Measurements from ENCODE around the gene TRDN.
A peak's percentile ranks its signal among the peaks of the same experiment; 100 is the strongest.
"Not testable (repeated sequence)": the region's sequence is repeated elsewhere in the genome, so short reads cannot be mapped to it uniquely, and the experiment has no call there.

TRDN gene

GRCh38 chr6:123489589-123489988 lies 147.2 kb downstream of the TRDN start:
- no peak for DNase-seq

- DNase-seq, result no peak
These were observed 155.8 kb downstream of the TRDN start for GRCh38 chr6:123480986-123481385.

GRCh38 chr6:123472025-123472702 lies 164.6 kb downstream of the TRDN start:
- not testable (repeated sequence) for DNase-seq

GRCh38 chr6:123467392-123467791 lies 169.4 kb downstream of the TRDN start:
- DNase-seq, result no peak

- DNase-seq, result no peak
These were observed 174.6 kb downstream of the TRDN start for GRCh38 chr6:123462152-123462551.

GRCh38 chr6:123458218-123458617 lies 178.5 kb downstream of the TRDN start:
- DNase-seq, result no peak

- DNase-seq, result no peak
These were observed 179.9 kb downstream of the TRDN start for GRCh38 chr6:123456836-123457235.

GRCh38 chr6:123454448-123454847 lies 182.3 kb downstream of the TRDN start:
- DNase-seq, result no peak

- not testable (repeated sequence) for DNase-seq
These were observed 183.7 kb downstream of the TRDN start for GRCh38 chr6:123453071-123453470.

- no peak for DNase-seq
These were observed 188.4 kb downstream of the TRDN start for GRCh38 chr6:123448306-123448884.

GRCh38 chr6:123447315-123447937 lies 189.3 kb downstream of the TRDN start:
- no peak for DNase-seq

GRCh38 chr6:123439371-123439770 lies 197.4 kb downstream of the TRDN start:
- DNase-seq, result no peak

GRCh38 chr6:123434186-123434585 lies 202.6 kb downstream of the TRDN start:
- DNase-seq, result no peak

- DNase-seq, result no peak
These were observed 205.8 kb downstream of the TRDN start for GRCh38 chr6:123430970-123431369.

GRCh38 chr6:123427008-123427407 lies 209.7 kb downstream of the TRDN start:
- no peak for DNase-seq

- DNase-seq, result no peak
These were observed 213.6 kb downstream of the TRDN start for GRCh38 chr6:123423130-123423529.

GRCh38 chr6:123420512-123420911 lies 216.2 kb downstream of the TRDN start:
- no peak for DNase-seq

GRCh38 chr6:123418071-123418470 lies 218.7 kb downstream of the TRDN start:
- no peak for DNase-seq

GRCh38 chr6:123417535-123417934 lies 219.2 kb downstream of the TRDN start:
- no peak for DNase-seq

- peak in 1 of 2 donors; percentile 18 for DNase-seq
These were observed 220.8 kb downstream of the TRDN start for GRCh38 chr6:123415844-123416468.

- no peak for DNase-seq
These were observed 231.8 kb downstream of the TRDN start for GRCh38 chr6:123404975-123405374.

GRCh38 chr6:123402052-123402451 lies 234.7 kb downstream of the TRDN start:
- no peak for DNase-seq

- no peak for DNase-seq
These were observed 238.7 kb downstream of the TRDN start for GRCh38 chr6:123398072-123398471.

- no peak for DNase-seq
These were observed 243.4 kb downstream of the TRDN start for GRCh38 chr6:123393331-123393730.
